Osteoblast (primary cell): Measurements from ENCODE around the gene FSHR. TPM values are rescaled to one million over a fixed set of nuclear protein-coding genes. Genes with fewer than 3 reads are reported as not detected.

ENCODE experiments used
- DNase-seq: peaks from one replicate; pipeline ENCODE4 v3.0.0; 2011; ENCODE audit warnings: low spot score, mixed read lengths; ENCODE audit not compliant: insufficient read length; ENCODE audit errors: missing footprints
- H2AFZ ChIP-seq: 2 replicates; pipeline ENCODE4 v1.6.0; 2011; ENCODE audit warnings: mild to moderate bottlenecking, low read length
- H3K27ac ChIP-seq: 2 replicates; pipeline ENCODE4 v1.5.1; 2011; ENCODE audit warnings: mild to moderate bottlenecking, low read depth, low read length, moderate library complexity
- H3K27me3 ChIP-seq: 2 replicates; pipeline ENCODE4 v1.6.0; 2012; ENCODE audit warnings: mild to moderate bottlenecking, control low read depth, inconsistent platforms, low read length, moderate library complexity; ENCODE audit not compliant: insufficient read depth
- H3K36me3 ChIP-seq: 2 replicates; pipeline ENCODE4 v1.5.1; 2011; ENCODE audit warnings: mild to moderate bottlenecking, low read length, control low read depth, moderate library complexity; ENCODE audit not compliant: insufficient read depth
- H3K4me1 ChIP-seq: 2 replicates; pipeline ENCODE4 v1.5.1; 2011; ENCODE audit warnings: mild to moderate bottlenecking, low read length, control low read depth, moderate library complexity; ENCODE audit not compliant: insufficient read depth
- H3K4me2 ChIP-seq: 2 replicates; pipeline ENCODE4 v1.6.0; 2011; ENCODE audit warnings: mild to moderate bottlenecking, low read length; ENCODE audit not compliant: insufficient read depth
- H3K4me3 ChIP-seq: fragments of 200-600 bp; sonication (generic); 3 replicates; pipeline ENCODE4 v1.5.1; 2012; ENCODE audit warnings: mild to moderate bottlenecking, low read length, inconsistent platforms; ENCODE audit not compliant: insufficient read depth
- H3K79me2 ChIP-seq: 2 replicates; pipeline ENCODE4 v1.6.0; 2012; ENCODE audit warnings: mild to moderate bottlenecking, low read length, control low read depth, inconsistent platforms; ENCODE audit not compliant: insufficient read depth
- H3K9me3 ChIP-seq: 2 replicates; pipeline ENCODE4 v1.5.1; 2011; ENCODE audit warnings: low read depth, low read length, control low read depth
- H4K20me1 ChIP-seq: 2 replicates; pipeline ENCODE4 v1.6.0; 2012; ENCODE audit warnings: mild to moderate bottlenecking, low read length, control low read depth; ENCODE audit not compliant: insufficient read depth
- total RNA-seq: library from RNA; depleted of rRNA; stranded (reverse); fragments of >200 nt; gene quantifications from 2 replicates; pipeline ENCODE4 v1.2.3, GENCODE V29; 2012
- TF ChIP-seq, protein P1 (sequence below): IDR thresholded peaks from 2 replicates; pipeline ENCODE4 v1.5.1; 2011; ENCODE audit warnings: mild to moderate bottlenecking, low read depth, low read length, moderate library complexity; ENCODE audit errors: extremely low read depth

FSHR gene
- total RNA-seq, 1 donor: 0.36 TPM

DNA sequence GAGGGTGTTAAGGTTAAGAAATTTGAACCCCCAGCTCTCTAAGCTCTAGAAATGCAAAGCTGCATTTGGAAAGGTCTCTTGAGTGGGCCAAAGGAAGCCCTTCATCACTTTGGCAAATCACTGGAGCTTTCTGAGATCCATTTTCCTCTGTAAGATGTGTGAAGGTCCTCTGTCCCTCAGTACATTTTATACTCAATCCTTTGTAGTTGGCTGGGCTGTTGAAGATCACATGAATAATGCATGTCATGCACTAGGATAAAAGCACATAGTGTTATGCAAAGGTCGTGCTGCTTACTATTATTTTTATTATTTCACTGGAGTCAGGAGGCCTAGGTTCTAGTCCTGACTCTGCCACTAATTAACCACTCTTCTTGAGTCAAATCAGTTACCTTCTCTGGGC is 124.9 kb downstream of the FSHR start:
- Histone ChIP-seq H3K4me1 (no peaks in the 10 kb centered on the region), H4K20me1 (no peaks in the 10 kb centered on the region), H3K9me3 (no peaks in the 10 kb centered on the region), H3K27me3 (no peaks in the 10 kb centered on the region), H3K4me3 (no peak overlapping the region), H3K36me3 (no peaks in the 10 kb centered on the region), H3K4me2 (no peak overlapping the region), H2AFZ (no peak overlapping the region), H3K79me2 (no peaks in the 10 kb centered on the region), H3K27ac (no peak overlapping the region)
- TF ChIP-seq, protein P1, sequence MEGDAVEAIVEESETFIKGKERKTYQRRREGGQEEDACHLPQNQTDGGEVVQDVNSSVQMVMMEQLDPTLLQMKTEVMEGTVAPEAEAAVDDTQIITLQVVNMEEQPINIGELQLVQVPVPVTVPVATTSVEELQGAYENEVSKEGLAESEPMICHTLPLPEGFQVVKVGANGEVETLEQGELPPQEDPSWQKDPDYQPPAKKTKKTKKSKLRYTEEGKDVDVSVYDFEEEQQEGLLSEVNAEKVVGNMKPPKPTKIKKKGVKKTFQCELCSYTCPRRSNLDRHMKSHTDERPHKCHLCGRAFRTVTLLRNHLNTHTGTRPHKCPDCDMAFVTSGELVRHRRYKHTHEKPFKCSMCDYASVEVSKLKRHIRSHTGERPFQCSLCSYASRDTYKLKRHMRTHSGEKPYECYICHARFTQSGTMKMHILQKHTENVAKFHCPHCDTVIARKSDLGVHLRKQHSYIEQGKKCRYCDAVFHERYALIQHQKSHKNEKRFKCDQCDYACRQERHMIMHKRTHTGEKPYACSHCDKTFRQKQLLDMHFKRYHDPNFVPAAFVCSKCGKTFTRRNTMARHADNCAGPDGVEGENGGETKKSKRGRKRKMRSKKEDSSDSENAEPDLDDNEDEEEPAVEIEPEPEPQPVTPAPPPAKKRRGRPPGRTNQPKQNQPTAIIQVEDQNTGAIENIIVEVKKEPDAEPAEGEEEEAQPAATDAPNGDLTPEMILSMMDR: no peak
- peak; percentile 70 for DNase-seq

DNA sequence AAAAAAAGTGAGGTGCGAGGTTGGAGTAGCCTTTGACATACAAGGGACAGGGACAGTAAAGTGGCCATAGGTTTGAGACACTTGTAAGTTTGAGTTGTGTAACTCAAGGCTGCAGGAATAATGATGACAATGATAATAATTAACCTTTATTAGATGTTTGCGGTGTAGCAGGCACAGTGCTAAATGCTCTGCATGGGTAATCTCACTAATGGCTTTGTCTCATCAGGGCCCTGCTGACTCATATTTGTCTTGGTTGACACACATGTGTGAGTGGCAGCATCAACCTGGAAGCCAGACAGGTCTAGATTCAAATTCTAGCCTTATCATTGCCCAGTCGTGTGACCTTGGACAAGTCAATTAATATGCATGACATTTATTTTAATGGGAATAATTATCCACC is 126.2 kb downstream of the FSHR start:
- Histone ChIP-seq H3K36me3 (no peaks in the 10 kb centered on the region), H2AFZ (no peak overlapping the region), H3K79me2 (no peaks in the 10 kb centered on the region), H3K27me3 (no peaks in the 10 kb centered on the region), H3K9me3 (no peaks in the 10 kb centered on the region), H3K4me1 (no peaks in the 10 kb centered on the region), H3K4me3 (no peak overlapping the region), H3K4me2 (no peak overlapping the region), H3K27ac (no peak overlapping the region), H4K20me1 (no peaks in the 10 kb centered on the region)
- DNase-seq: no peak
- TF ChIP-seq, protein P1: no peak

DNA sequence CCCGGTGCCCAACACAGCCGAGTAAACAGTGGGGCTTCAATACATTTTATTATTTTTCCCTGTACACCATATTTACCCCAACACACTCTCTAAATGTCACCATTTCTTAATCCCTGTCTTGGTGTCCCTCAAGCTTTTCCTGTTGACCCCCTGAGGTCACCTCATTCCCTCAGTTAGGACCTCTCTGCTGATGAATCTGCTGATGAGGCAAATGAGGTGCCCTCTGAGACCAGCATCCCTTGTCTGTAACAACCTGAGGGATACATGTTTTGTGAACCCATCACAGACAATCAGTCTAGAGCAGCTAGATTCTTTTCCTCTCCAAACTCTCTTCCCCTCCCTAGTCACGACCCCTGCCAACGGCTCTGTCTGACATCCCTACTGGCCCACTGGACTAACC is 127.6 kb downstream of the FSHR start:
- TF ChIP-seq, protein P1: no peak
- H3K27me3 ChIP-seq: no peaks in the 10 kb centered on the region
- no peak overlapping the region for H3K4me2 ChIP-seq
- H3K79me2 ChIP-seq: no peaks in the 10 kb centered on the region
- H2AFZ ChIP-seq: no peak overlapping the region
- no peak overlapping the region for H3K4me3 ChIP-seq
- no peak overlapping the region for H3K27ac ChIP-seq
- no peaks in the 10 kb centered on the region for H3K36me3 ChIP-seq
- H4K20me1 ChIP-seq: no peaks in the 10 kb centered on the region
- no peaks in the 10 kb centered on the region for H3K4me1 ChIP-seq
- no peak for DNase-seq
- no peaks in the 10 kb centered on the region for H3K9me3 ChIP-seq

DNA sequence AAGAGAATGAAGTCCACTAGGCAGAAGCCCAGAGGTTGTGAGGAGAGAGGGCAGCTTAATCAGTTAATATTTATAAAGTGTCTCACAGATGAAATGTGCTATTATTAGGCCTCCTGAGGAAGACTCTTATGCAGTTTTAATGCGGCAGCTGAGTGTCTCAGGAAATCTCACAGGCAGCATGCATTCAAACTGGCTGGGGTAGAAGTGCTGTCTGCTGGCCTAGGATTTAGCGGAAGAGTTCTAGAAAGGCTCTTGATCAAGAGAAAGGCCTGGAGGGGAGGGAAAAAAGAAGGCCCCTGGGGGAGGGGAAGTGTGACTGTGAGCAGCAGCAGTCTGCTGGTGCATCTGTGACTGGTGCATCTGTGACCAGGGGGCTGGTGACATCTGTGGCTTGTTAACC is 133.0 kb downstream of the FSHR start:
- H3K4me1 ChIP-seq: no peaks in the 10 kb centered on the region
- TF ChIP-seq, protein P1: no peak

More for the DNA sequence above, 133.0 kb downstream of the FSHR start:
- Histone ChIP-seq H4K20me1 (no peaks in the 10 kb centered on the region), H3K4me2 (no peak overlapping the region), H3K27ac (no peak overlapping the region), H3K79me2 (no peaks in the 10 kb centered on the region), H2AFZ (no peak overlapping the region), H3K9me3 (no peaks in the 10 kb centered on the region), H3K27me3 (no peaks in the 10 kb centered on the region), H3K4me3 (no peak overlapping the region), H3K36me3 (no peaks in the 10 kb centered on the region)
- DNase-seq: no peak
